WTC11 (cell line): ENCODE measurements around the gene RSRC1. TPM values are rescaled to one million over a fixed set of nuclear protein-coding genes. Genes with fewer than 3 reads are reported as not detected.

Source experiments
- ATAC-seq: fragments of 200-7000 bp; cut with Tn5 transposase; 2 replicates; pipeline ENCODE4 v1.10.0; 2021; ENCODE audit warnings: mild to moderate bottlenecking, moderate library complexity
- CTCF ChIA-PET: fragments of 300-600 bp; sonication (Branson Sonifier 250); formaldehyde crosslinking; loops from one replicate; lab custom pipeline; 2021; ENCODE audit warnings: antibody characterized with exemption; lab: Charles Lee
- POLR2A ChIA-PET: fragments of 350-600 bp; sonication (Branson Sonifier 250); formaldehyde crosslinking; loops from one replicate; lab custom pipeline; 2021; ENCODE audit warnings: antibody characterized with exemption; lab: Charles Lee
- DNase-seq: peaks from one replicate; pipeline ENCODE4 v3.0.0; 2021; ENCODE audit warnings: low spot score
- H3K27ac Mint-ChIP-seq: 2 replicates; pipeline ENCODE4 v1.8.0; 2021; ENCODE audit warnings: mixed read lengths
- H3K27me3 Mint-ChIP-seq: 2 replicates; pipeline ENCODE4 v1.8.0; 2021; ENCODE audit warnings: low read depth, mild to moderate bottlenecking, moderate library complexity, mixed read lengths
- H3K36me3 Mint-ChIP-seq: 2 replicates; pipeline ENCODE4 v1.8.0; 2021; ENCODE audit warnings: mixed read lengths
- H3K4me1 Mint-ChIP-seq: 2 replicates; pipeline ENCODE4 v1.8.0; 2022; ENCODE audit warnings: mixed read lengths
- H3K4me3 Mint-ChIP-seq: 2 replicates; pipeline ENCODE4 v1.8.0; 2021; ENCODE audit warnings: mild to moderate bottlenecking, moderate library complexity, mixed read lengths
- H3K9me3 Mint-ChIP-seq: 2 replicates; pipeline ENCODE4 v1.8.0; 2021; ENCODE audit warnings: mixed read lengths
- CREM ChIP-seq: sonication (generic); formaldehyde crosslinking; IDR thresholded peaks from 2 replicates; pipeline ENCODE4 v1.8.1; 2022; ENCODE audit warnings: mild to moderate bottlenecking, missing genetic modification reagents, moderate library complexity
- ETV6 ChIP-seq: sonication (generic); formaldehyde crosslinking; IDR thresholded peaks from 2 replicates; pipeline ENCODE4 v1.8.1; 2022; ENCODE audit warnings: mild to moderate bottlenecking, missing genetic modification reagents
- HMGA2 ChIP-seq: fragments of 250-450 bp; sonication (Bioruptor Pico); IDR thresholded peaks from 2 replicates; pipeline ENCODE4 v1.4.0; 2021; ENCODE audit warnings: mild to moderate bottlenecking, moderate library complexity
- NFATC4 ChIP-seq: fragments of 250-450 bp; sonication (Bioruptor Pico); IDR thresholded peaks from 2 replicates; pipeline ENCODE4 v1.9.0; 2021; ENCODE audit warnings: mild to moderate bottlenecking
- PRRX2 ChIP-seq: fragments of 250-450 bp; sonication (Bioruptor Pico); IDR thresholded peaks from 2 replicates; pipeline ENCODE4 v1.8.0; 2021; ENCODE audit warnings: mild to moderate bottlenecking
- RORB ChIP-seq: fragments of 250-450 bp; sonication (Bioruptor Pico); IDR thresholded peaks from 2 replicates; pipeline ENCODE4 v1.9.0; 2021; ENCODE audit warnings: mild to moderate bottlenecking
- TCF7 ChIP-seq: sonication (generic); formaldehyde crosslinking; IDR thresholded peaks from 2 replicates; pipeline ENCODE4 v1.8.0; 2022; ENCODE audit warnings: mild to moderate bottlenecking, low read depth, missing genetic modification reagents, moderate library complexity
- ZNF121 ChIP-seq: sonication (generic); formaldehyde crosslinking; IDR thresholded peaks from 2 replicates; pipeline ENCODE4 v1.8.0; 2023; ENCODE audit warnings: missing genetic modification reagents
- ZNF263 ChIP-seq: sonication (generic); formaldehyde crosslinking; IDR thresholded peaks from 2 replicates; pipeline ENCODE4 v1.8.1; 2022; ENCODE audit warnings: low read depth, mild to moderate bottlenecking, moderate library complexity, missing genetic modification reagents
- ZNF317 ChIP-seq: sonication (generic); formaldehyde crosslinking; IDR thresholded peaks from 2 replicates; pipeline ENCODE4 v1.8.1; 2023; ENCODE audit warnings: low read depth, mild to moderate bottlenecking, moderate library complexity, missing genetic modification reagents, borderline replicate concordance
- total RNA-seq: library from RNA; stranded (reverse); gene quantifications from 3 replicates; pipeline ENCODE4 v1.2.3, GENCODE V29; 2021
- TF ChIP-seq, protein P1 (sequence below): sonication (generic); formaldehyde crosslinking; IDR thresholded peaks from 2 replicates; pipeline ENCODE4 v1.8.0; 2022; ENCODE audit warnings: mild to moderate bottlenecking, missing genetic modification reagents
- TF ChIP-seq, protein P2 (sequence below): fragments of 250-450 bp; sonication (Bioruptor Pico); IDR thresholded peaks from 2 replicates; pipeline ENCODE4 v2.1.2; 2022; ENCODE audit warnings: mild to moderate bottlenecking, moderate library complexity
- TF ChIP-seq, protein P3 (sequence below): fragments of 200-600 bp; IDR thresholded peaks from 2 replicates; pipeline ENCODE4 v1.8.0; 2022; ENCODE audit warnings: antibody characterized with exemption
- TF ChIP-seq, protein P4 (sequence below): sonication (generic); formaldehyde crosslinking; IDR thresholded peaks from 2 replicates; pipeline ENCODE4 v1.8.0; 2022; ENCODE audit warnings: mild to moderate bottlenecking, missing genetic modification reagents
- TF ChIP-seq, protein P5 (sequence below): sonication (generic); formaldehyde crosslinking; IDR thresholded peaks from 2 replicates; pipeline ENCODE4 v1.8.1; 2023; ENCODE audit warnings: mild to moderate bottlenecking, missing genetic modification reagents, borderline replicate concordance
- TF ChIP-seq, protein P6 (sequence below): sonication (generic); formaldehyde crosslinking; IDR thresholded peaks from 2 replicates; pipeline ENCODE4 v1.8.1; 2022; ENCODE audit warnings: mild to moderate bottlenecking, missing genetic modification reagents, moderate library complexity, borderline replicate concordance
- TF ChIP-seq, protein P7 (sequence below): sonication (generic); formaldehyde crosslinking; conservative IDR thresholded peaks from 2 replicates; pipeline ENCODE4 v1.8.1; 2022; ENCODE audit warnings: mild to moderate bottlenecking, missing genetic modification reagents

Gene RSRC1
- total RNA-seq, 1 experiment from 2014 or later: 21.3 TPM

DNA sequence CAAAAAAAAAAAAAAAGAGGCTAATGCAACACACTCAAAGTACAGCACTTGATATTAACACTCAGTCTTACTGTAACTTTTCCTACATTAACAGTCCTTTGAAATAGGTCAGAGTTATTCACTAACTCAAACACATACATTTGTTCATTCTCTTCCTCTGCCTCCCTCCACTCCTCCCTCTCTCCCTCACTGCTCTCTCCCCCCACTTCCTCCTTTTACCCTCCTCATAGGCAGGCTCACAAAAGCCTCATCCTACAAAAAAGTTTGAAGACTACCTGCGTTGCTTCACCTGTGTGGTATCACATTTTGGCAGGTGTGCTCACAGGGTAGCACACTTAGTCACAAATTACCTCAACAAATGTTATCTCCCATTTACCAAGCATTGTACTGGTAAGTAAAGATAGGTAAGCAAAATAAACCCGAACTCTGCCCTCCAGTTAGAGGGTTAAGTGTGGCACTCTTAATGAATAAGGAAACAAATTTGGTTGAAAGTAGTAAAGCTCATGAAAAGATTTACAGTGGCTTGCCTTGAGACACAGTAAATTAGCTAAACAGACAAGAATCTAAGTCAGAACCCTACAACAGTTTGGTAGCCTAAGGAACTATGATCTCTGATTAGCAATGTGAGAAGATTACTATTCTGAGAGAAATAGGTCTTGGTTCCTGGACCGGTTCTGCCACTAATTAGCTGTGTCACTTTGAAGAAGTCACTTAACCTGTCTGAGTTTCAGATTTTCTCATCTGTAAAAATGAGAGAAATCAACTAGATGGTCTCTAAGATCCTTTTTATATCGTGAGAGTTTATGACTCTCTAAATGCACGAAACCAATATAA lies 310.1 kb downstream of the RSRC1 start (continued):
- TF ChIP-seq, protein P1, sequence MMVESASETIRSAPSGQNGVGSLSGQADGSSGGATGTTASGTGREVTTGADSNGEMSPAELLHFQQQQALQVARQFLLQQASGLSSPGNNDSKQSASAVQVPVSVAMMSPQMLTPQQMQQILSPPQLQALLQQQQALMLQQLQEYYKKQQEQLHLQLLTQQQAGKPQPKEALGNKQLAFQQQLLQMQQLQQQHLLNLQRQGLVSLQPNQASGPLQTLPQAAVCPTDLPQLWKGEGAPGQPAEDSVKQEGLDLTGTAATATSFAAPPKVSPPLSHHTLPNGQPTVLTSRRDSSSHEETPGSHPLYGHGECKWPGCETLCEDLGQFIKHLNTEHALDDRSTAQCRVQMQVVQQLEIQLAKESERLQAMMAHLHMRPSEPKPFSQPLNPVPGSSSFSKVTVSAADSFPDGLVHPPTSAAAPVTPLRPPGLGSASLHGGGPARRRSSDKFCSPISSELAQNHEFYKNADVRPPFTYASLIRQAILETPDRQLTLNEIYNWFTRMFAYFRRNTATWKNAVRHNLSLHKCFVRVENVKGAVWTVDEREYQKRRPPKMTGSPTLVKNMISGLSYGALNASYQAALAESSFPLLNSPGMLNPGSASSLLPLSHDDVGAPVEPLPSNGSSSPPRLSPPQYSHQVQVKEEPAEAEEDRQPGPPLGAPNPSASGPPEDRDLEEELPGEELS: no peak
- TF ChIP-seq, protein P2, sequence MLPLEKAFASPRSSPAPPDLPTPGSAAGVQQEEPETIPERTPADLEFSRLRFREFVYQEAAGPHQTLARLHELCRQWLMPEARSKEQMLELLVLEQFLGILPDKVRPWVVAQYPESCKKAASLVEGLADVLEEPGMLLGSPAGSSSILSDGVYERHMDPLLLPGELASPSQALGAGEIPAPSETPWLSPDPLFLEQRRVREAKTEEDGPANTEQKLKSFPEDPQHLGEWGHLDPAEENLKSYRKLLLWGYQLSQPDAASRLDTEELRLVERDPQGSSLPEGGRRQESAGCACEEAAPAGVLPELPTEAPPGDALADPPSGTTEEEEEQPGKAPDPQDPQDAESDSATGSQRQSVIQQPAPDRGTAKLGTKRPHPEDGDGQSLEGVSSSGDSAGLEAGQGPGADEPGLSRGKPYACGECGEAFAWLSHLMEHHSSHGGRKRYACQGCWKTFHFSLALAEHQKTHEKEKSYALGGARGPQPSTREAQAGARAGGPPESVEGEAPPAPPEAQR (CRISPR knock-in tag): no peak
- TF ChIP-seq ZNF317 (CRISPR knock-in tag) (no peak), ETV6 (CRISPR knock-in tag) (no peak), CREM (CRISPR knock-in tag) (no peak)
- TF ChIP-seq, protein P3, sequence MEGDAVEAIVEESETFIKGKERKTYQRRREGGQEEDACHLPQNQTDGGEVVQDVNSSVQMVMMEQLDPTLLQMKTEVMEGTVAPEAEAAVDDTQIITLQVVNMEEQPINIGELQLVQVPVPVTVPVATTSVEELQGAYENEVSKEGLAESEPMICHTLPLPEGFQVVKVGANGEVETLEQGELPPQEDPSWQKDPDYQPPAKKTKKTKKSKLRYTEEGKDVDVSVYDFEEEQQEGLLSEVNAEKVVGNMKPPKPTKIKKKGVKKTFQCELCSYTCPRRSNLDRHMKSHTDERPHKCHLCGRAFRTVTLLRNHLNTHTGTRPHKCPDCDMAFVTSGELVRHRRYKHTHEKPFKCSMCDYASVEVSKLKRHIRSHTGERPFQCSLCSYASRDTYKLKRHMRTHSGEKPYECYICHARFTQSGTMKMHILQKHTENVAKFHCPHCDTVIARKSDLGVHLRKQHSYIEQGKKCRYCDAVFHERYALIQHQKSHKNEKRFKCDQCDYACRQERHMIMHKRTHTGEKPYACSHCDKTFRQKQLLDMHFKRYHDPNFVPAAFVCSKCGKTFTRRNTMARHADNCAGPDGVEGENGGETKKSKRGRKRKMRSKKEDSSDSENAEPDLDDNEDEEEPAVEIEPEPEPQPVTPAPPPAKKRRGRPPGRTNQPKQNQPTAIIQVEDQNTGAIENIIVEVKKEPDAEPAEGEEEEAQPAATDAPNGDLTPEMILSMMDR: no peak
- TF ChIP-seq, all 79 proteins: peak for 0

DNA sequence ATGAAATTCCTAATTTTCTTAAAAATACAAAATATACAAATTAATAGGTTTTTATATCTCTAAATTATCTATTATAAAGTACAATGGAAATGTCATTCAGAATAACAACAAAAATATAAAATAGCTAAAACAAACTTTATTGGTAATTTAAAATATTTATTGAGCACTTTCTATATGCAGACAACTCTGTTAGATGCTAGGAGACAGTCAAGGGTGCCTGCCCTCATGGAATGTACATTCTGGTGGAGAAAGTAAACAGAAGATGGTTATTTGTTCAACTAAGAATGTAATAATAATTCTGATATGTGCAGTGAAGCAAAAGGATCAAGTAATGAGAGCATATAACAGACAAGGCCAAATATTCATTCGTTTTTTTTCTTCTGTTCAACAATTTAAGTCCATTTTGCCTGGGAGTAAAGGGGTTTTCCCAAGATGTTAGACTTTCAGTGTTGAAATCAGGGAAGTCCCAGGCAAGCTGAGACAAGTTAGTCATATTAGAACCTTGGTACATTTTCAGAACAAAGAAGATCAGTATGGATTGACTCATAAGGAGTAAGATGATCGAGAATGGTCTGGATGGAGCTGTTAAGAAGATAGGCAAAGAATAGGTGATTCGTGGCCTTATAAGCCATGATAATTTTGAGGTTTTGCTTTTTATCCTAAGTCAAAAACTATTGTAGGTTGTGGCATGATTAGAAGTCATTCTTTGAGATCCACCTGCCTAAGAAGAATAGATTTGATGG lies 310.9 kb downstream of the RSRC1 start:
- CTCF ChIA-PET: no interaction called here
- no peaks in the 10 kb centered on the region for H3K9me3 Mint-ChIP-seq
- H3K4me1 Mint-ChIP-seq: peaks cover 6% of the 10 kb centered on the region
- TF ChIP-seq, protein P1: no peak
- TF ChIP-seq ZNF121 (CRISPR knock-in tag): no peak
- TF ChIP-seq, protein P4, sequence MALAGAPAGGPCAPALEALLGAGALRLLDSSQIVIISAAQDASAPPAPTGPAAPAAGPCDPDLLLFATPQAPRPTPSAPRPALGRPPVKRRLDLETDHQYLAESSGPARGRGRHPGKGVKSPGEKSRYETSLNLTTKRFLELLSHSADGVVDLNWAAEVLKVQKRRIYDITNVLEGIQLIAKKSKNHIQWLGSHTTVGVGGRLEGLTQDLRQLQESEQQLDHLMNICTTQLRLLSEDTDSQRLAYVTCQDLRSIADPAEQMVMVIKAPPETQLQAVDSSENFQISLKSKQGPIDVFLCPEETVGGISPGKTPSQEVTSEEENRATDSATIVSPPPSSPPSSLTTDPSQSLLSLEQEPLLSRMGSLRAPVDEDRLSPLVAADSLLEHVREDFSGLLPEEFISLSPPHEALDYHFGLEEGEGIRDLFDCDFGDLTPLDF: no peak
- TF ChIP-seq PRRX2 (CRISPR knock-in tag): no peak
- TF ChIP-seq, protein P5, sequence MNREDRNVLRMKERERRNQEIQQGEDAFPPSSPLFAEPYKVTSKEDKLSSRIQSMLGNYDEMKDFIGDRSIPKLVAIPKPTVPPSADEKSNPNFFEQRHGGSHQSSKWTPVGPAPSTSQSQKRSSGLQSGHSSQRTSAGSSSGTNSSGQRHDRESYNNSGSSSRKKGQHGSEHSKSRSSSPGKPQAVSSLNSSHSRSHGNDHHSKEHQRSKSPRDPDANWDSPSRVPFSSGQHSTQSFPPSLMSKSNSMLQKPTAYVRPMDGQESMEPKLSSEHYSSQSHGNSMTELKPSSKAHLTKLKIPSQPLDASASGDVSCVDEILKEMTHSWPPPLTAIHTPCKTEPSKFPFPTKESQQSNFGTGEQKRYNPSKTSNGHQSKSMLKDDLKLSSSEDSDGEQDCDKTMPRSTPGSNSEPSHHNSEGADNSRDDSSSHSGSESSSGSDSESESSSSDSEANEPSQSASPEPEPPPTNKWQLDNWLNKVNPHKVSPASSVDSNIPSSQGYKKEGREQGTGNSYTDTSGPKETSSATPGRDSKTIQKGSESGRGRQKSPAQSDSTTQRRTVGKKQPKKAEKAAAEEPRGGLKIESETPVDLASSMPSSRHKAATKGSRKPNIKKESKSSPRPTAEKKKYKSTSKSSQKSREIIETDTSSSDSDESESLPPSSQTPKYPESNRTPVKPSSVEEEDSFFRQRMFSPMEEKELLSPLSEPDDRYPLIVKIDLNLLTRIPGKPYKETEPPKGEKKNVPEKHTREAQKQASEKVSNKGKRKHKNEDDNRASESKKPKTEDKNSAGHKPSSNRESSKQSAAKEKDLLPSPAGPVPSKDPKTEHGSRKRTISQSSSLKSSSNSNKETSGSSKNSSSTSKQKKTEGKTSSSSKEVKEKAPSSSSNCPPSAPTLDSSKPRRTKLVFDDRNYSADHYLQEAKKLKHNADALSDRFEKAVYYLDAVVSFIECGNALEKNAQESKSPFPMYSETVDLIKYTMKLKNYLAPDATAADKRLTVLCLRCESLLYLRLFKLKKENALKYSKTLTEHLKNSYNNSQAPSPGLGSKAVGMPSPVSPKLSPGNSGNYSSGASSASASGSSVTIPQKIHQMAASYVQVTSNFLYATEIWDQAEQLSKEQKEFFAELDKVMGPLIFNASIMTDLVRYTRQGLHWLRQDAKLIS (CRISPR knock-in tag): no peak
- no peak for TF ChIP-seq NFATC4
- no peak for TF ChIP-seq RORB (CRISPR knock-in tag)
- TF ChIP-seq TCF7 (CRISPR knock-in tag): no peak
- no peak for TF ChIP-seq ZNF263 (CRISPR knock-in tag)
- TF ChIP-seq, protein P6, sequence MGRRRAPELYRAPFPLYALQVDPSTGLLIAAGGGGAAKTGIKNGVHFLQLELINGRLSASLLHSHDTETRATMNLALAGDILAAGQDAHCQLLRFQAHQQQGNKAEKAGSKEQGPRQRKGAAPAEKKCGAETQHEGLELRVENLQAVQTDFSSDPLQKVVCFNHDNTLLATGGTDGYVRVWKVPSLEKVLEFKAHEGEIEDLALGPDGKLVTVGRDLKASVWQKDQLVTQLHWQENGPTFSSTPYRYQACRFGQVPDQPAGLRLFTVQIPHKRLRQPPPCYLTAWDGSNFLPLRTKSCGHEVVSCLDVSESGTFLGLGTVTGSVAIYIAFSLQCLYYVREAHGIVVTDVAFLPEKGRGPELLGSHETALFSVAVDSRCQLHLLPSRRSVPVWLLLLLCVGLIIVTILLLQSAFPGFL: no peak
- TF ChIP-seq, protein P7, sequence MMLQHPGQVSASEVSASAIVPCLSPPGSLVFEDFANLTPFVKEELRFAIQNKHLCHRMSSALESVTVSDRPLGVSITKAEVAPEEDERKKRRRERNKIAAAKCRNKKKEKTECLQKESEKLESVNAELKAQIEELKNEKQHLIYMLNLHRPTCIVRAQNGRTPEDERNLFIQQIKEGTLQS (CRISPR knock-in tag): no peak
- TF ChIP-seq HMGA2 (CRISPR knock-in tag): no peak

More for the DNA sequence above, 310.9 kb downstream of the RSRC1 start:
- POLR2A ChIA-PET: no interaction called here
- DNase-seq (no peak), ATAC-seq (no peak)
- no peaks in the 10 kb centered on the region; the same call in 1 of the 2 replicates for H3K27me3 Mint-ChIP-seq
- H3K4me3 Mint-ChIP-seq: no peak overlapping the region
- H3K27ac Mint-ChIP-seq: no peak overlapping the region
- no peaks in the 10 kb centered on the region for H3K36me3 Mint-ChIP-seq
